Stomach smooth muscle (tissue), 2 donors: ENCODE results near the gene AKAP6.
A peak's percentile ranks its signal among the peaks of the same experiment; 100 is the strongest.
"Not testable (repeated sequence)": the region's sequence is repeated elsewhere in the genome, so short reads cannot be mapped to it uniquely, and the experiment has no call there.

Experiments
- H3K27ac ChIP-seq: one replicate; pipeline ENCODE4 v1.7.0; 2013; ENCODE audit warnings: mild to moderate bottlenecking, low read length, inconsistent platforms
- H3K27me3 ChIP-seq, 2 donors: one replicate each; pipeline ENCODE4 v1.7.0; 2013; ENCODE audit warnings: low read length in 2 of 2; ENCODE audit not compliant: insufficient read depth in 2 of 2, control insufficient read depth in 1 of 2
- H3K36me3 ChIP-seq, 2 donors: one replicate each; pipeline ENCODE4 v1.7.0; 2013; ENCODE audit warnings: low read length in 2 of 2; ENCODE audit not compliant: control insufficient read depth in 2 of 2, insufficient read depth in 2 of 2
- H3K4me1 ChIP-seq: one replicate; pipeline ENCODE4 v1.7.0; 2013; ENCODE audit warnings: low read length; ENCODE audit not compliant: control insufficient read depth, insufficient read depth
- H3K4me3 ChIP-seq, 2 donors: one replicate each; pipeline ENCODE4 v1.7.0; 2013; ENCODE audit warnings: low read length in 2 of 2
- H3K9ac ChIP-seq, 2 donors: one replicate each; pipeline ENCODE4 v1.7.0; 2013; ENCODE audit warnings: low read length in 2 of 2, mild to moderate bottlenecking in 1 of 2
- H3K9me3 ChIP-seq, 2 donors: one replicate each; pipeline ENCODE4 v1.7.0; 2013; ENCODE audit warnings: low read length in 2 of 2; ENCODE audit not compliant: control insufficient read depth in 2 of 2
- donor health status: healthy.
- donor health status: Pancreatic carcinoma.

Gene AKAP6

GRCh38 chr14:32785585-32785984 lies 456.5 kb downstream of the AKAP6 start:
- Histone ChIP-seq H3K9ac (no peak overlapping the region), H3K27ac (no peak overlapping the region)

GRCh38 chr14:32786886-32787285 lies 457.8 kb downstream of the AKAP6 start:
- Histone ChIP-seq H3K36me3 (peaks cover 0 to 4% of the 10 kb centered on the region in 2 donors), H3K27me3 (no peaks in the 10 kb centered on the region), H3K9ac (no peak overlapping the region), H3K4me1 (no peaks in the 10 kb centered on the region), H3K27ac (no peak overlapping the region), H3K4me3 (no peak overlapping the region), H3K9me3 (no peaks in the 10 kb centered on the region)

More at GRCh38 chr14:32785585-32785984, 456.5 kb downstream of the AKAP6 start:
- Histone ChIP-seq H3K4me3 (no peak overlapping the region), H3K27me3 (no peaks in the 10 kb centered on the region), H3K4me1 (no peaks in the 10 kb centered on the region), H3K9me3 (no peaks in the 10 kb centered on the region), H3K36me3 (peaks cover 0 to 4% of the 10 kb centered on the region in 2 donors)

GRCh38 chr14:32793033-32793432 lies 463.9 kb downstream of the AKAP6 start:
- H3K4me3 ChIP-seq, H3K9me3 ChIP-seq, H3K27ac ChIP-seq, H3K36me3 ChIP-seq, H3K9ac ChIP-seq, H3K27me3 ChIP-seq, H3K4me1 ChIP-seq: not testable (repeated sequence)

- no peaks in the 10 kb centered on the region for H3K27me3 ChIP-seq
- no peak overlapping the region for H3K9ac ChIP-seq
- no peaks in the 10 kb centered on the region for H3K4me1 ChIP-seq
- peaks cover 0 to 3% of the 10 kb centered on the region in 2 donors for H3K9me3 ChIP-seq
- no peak overlapping the region for H3K4me3 ChIP-seq
- H3K27ac ChIP-seq = no peak overlapping the region
- peaks cover 0 to 3% of the 10 kb centered on the region in 2 donors for H3K36me3 ChIP-seq
Measured at GRCh38 chr14:32800320-32800719, 471.2 kb downstream of the AKAP6 start.

GRCh38 chr14:32802295-32802694 lies 473.2 kb downstream of the AKAP6 start:
- H3K9me3 ChIP-seq = peaks cover 0 to 3% of the 10 kb centered on the region in 2 donors

GRCh38 chr14:32805979-32806378 lies 476.9 kb downstream of the AKAP6 start:
- Histone ChIP-seq H3K27ac (no peak overlapping the region), H3K4me1 (peaks cover 9% of the 10 kb centered on the region)

More at GRCh38 chr14:32802295-32802694, 473.2 kb downstream of the AKAP6 start:
- no peak overlapping the region for H3K4me3 ChIP-seq
- no peak overlapping the region for H3K9ac ChIP-seq
- H3K4me1 ChIP-seq = no peaks in the 10 kb centered on the region
- H3K27me3 ChIP-seq = no peaks in the 10 kb centered on the region
- no peak overlapping the region for H3K27ac ChIP-seq
- peaks cover 0 to 3% of the 10 kb centered on the region in 2 donors for H3K36me3 ChIP-seq

GRCh38 chr14:32808644-32809043 lies 479.5 kb downstream of the AKAP6 start:
- H3K9ac ChIP-seq = no peak overlapping the region
- no peak overlapping the region for H3K27ac ChIP-seq
- no peaks in the 10 kb centered on the region for H3K27me3 ChIP-seq
- H3K4me1 ChIP-seq = peaks cover 9% of the 10 kb centered on the region
- H3K36me3 ChIP-seq = peaks cover 0 to 3% of the 10 kb centered on the region in 2 donors
- H3K4me3 ChIP-seq = peak overlapping the region; percentile 54 to 65
- peaks cover 0 to 3% of the 10 kb centered on the region in 2 donors for H3K9me3 ChIP-seq

More at GRCh38 chr14:32805979-32806378, 476.9 kb downstream of the AKAP6 start:
- Histone ChIP-seq H3K27me3 (no peaks in the 10 kb centered on the region), H3K9ac (no peak overlapping the region), H3K9me3 (peaks cover 0 to 3% of the 10 kb centered on the region in 2 donors), H3K4me3 (no peak overlapping the region), H3K36me3 (peaks cover 0 to 3% of the 10 kb centered on the region in 2 donors)

- Histone ChIP-seq H3K4me3 (peak overlapping the region; percentile 54 to 65), H3K9ac (peak overlapping the region in 1 of 2 donors; percentile 18), H3K9me3 (no peaks in the 10 kb centered on the region), H3K36me3 (peaks cover 0 to 3% of the 10 kb centered on the region in 2 donors), H3K27me3 (no peaks in the 10 kb centered on the region), H3K4me1 (peaks cover 9% of the 10 kb centered on the region), H3K27ac (no peak overlapping the region)
Measured at GRCh38 chr14:32809255-32809654, 480.2 kb downstream of the AKAP6 start.

GRCh38 chr14:32813401-32813800 lies 484.3 kb downstream of the AKAP6 start:
- no peak overlapping the region for H3K4me3 ChIP-seq
- H3K9ac ChIP-seq = no peak overlapping the region
- H3K27me3 ChIP-seq = no peaks in the 10 kb centered on the region
- H3K27ac ChIP-seq = no peak overlapping the region
- H3K36me3 ChIP-seq = no peaks in the 10 kb centered on the region
- H3K9me3 ChIP-seq = no peaks in the 10 kb centered on the region
- H3K4me1 ChIP-seq = peaks cover 6% of the 10 kb centered on the region

- Histone ChIP-seq H3K9me3 (no peaks in the 10 kb centered on the region), H3K27ac (no peak overlapping the region), H3K36me3 (no peaks in the 10 kb centered on the region), H3K9ac (no peak overlapping the region), H3K4me3 (no peak overlapping the region), H3K4me1 (peaks cover 4% of the 10 kb centered on the region), H3K27me3 (no peaks in the 10 kb centered on the region)
Measured at GRCh38 chr14:32814721-32815120, 485.6 kb downstream of the AKAP6 start.

GRCh38 chr14:32816588-32816987 lies 487.5 kb downstream of the AKAP6 start:
- H3K36me3 ChIP-seq = peaks cover 0 to under 1% of the 10 kb centered on the region in 2 donors
- no peaks in the 10 kb centered on the region for H3K27me3 ChIP-seq
- no peak overlapping the region for H3K27ac ChIP-seq
- H3K4me1 ChIP-seq = peaks cover 12% of the 10 kb centered on the region
- no peak overlapping the region for H3K4me3 ChIP-seq
- H3K9me3 ChIP-seq = no peaks in the 10 kb centered on the region
- no peak overlapping the region for H3K9ac ChIP-seq
